B cell (primary cell): ENCODE measurements around the gene ARID3B. TPM values are rescaled to one million over a fixed set of nuclear protein-coding genes. Genes with fewer than 3 reads are reported as not detected.

ENCODE experiments used
- ATAC-seq: fragments of 200-7000 bp; cut with Tn5 transposase; one replicate; pipeline ENCODE4 v1.10.0; 2021; ENCODE audit warnings: low read depth, mild to moderate bottlenecking, moderate number of reproducible peaks, moderate library complexity
- CTCF ChIA-PET: fragments of 350-600 bp; sonication (Branson Sonifier 250); formaldehyde crosslinking; loops from one replicate; lab custom pipeline; 2021; ENCODE audit warnings: antibody characterized with exemption, inconsistent platforms; lab: Charles Lee
- POLR2A ChIA-PET: fragments of 350-600 bp; sonication (Branson Sonifier 250); formaldehyde crosslinking; loops from one replicate; lab custom pipeline; 2021; ENCODE audit warnings: antibody characterized with exemption; lab: Charles Lee
- DNase-seq: peaks from one replicate; pipeline ENCODE4 v3.0.0; 2013
- H2AFZ ChIP-seq: 2 replicates; pipeline ENCODE4 v1.6.1; 2012; ENCODE audit warnings: mild to moderate bottlenecking, low read depth, low read length; ENCODE audit not compliant: insufficient read depth, poor library complexity, severe bottlenecking
- H3K27ac ChIP-seq, 2 donors: 1 replicate in 1 of 2; 2 replicates in 1 of 2; pipeline ENCODE4 v1.5.1; 2012 to 2013; ENCODE audit warnings: low read length in 2 of 2, mild to moderate bottlenecking in 2 of 2, moderate library complexity in 1 of 2
- H3K27me3 ChIP-seq, 4 experiments: fragments of 200-600 bp in 1 of 4; sonication (generic) in 1 of 4; replicated peaks in 1 of 4; 1 replicate in 2 of 4; 2 replicates in 2 of 4; pipeline versions ENCODE4 v1.6.1 to v1.7.0; 2013 to 2016; ENCODE audit warnings: low read length in 3 of 4, mild to moderate bottlenecking in 2 of 4, mixed read lengths in 1 of 4, moderate library complexity in 1 of 4; ENCODE audit not compliant: insufficient read depth in 4 of 4, control insufficient read depth in 3 of 4; ENCODE audit errors: control extremely low read depth in 1 of 4
- H3K36me3 ChIP-seq, 2 experiments: replicated peaks in 1 of 2; 1 replicate in 1 of 2; 2 replicates in 1 of 2; pipeline versions ENCODE4 v1.6.1 to v1.7.1; 2013; ENCODE audit warnings: low read length in 1 of 2; ENCODE audit not compliant: insufficient read depth in 2 of 2, control insufficient read depth in 1 of 2; ENCODE audit errors: control extremely low read depth in 1 of 2, extremely low read depth in 1 of 2
- H3K4me1 ChIP-seq, 2 donors: fragments of 200-600 bp in 1 of 2; sonication (generic) in 1 of 2; 1 replicate in 1 of 2; 2 replicates in 1 of 2; pipeline versions ENCODE4 v1.5.1 to v1.6.1; 2013 to 2017; ENCODE audit warnings: low read length in 2 of 2; ENCODE audit not compliant: control insufficient read depth in 2 of 2, insufficient read depth in 2 of 2
- H3K4me2 ChIP-seq: replicated peaks from 2 replicates; pipeline ENCODE3; 2012; ENCODE audit warnings: mild to moderate bottlenecking, low read depth, low read length; ENCODE audit not compliant: poor library complexity, severe bottlenecking
- H3K4me3 ChIP-seq, 5 experiments: fragments of 200-600 bp in 1 of 5; sonication (generic) in 1 of 5; 1 replicate in 3 of 5; 2 replicates in 2 of 5; pipeline versions ENCODE4 v1.5.1 to v1.7.0; 2011 to 2016; ENCODE audit warnings: low read length in 4 of 5, mild to moderate bottlenecking in 4 of 5, low read depth in 2 of 5, control low read depth in 1 of 5, moderate library complexity in 1 of 5; ENCODE audit not compliant: insufficient read depth in 1 of 5; ENCODE audit errors: control extremely low read depth in 1 of 5, extremely low read depth in 1 of 5
- H3K79me2 ChIP-seq: fragments of 200-600 bp; sonication (generic); one replicate; pipeline ENCODE4 v1.6.0; 2016; ENCODE audit warnings: low read length; ENCODE audit not compliant: control insufficient read depth, insufficient read depth
- H3K9ac ChIP-seq: fragments of 200-600 bp; sonication (generic); 2 replicates; pipeline ENCODE4 v1.6.1; 2017; ENCODE audit warnings: mild to moderate bottlenecking, low read length, moderate library complexity
- H3K9me3 ChIP-seq, 3 donors: one replicate each; pipeline versions ENCODE4 v1.6.1 to v1.7.1; 2013; ENCODE audit warnings: low read length in 2 of 3; ENCODE audit not compliant: control insufficient read depth in 2 of 3, insufficient read depth in 1 of 3; ENCODE audit errors: control extremely low read depth in 1 of 3
- H4K20me1 ChIP-seq: 2 replicates; pipeline ENCODE4 v1.6.0; 2012; ENCODE audit warnings: mild to moderate bottlenecking, low read length; ENCODE audit not compliant: insufficient read depth, control insufficient read depth, poor library complexity, severe bottlenecking
- H3K27ac Mint-ChIP-seq: one replicate; pipeline ENCODE4 v1.8.0; 2021; ENCODE audit warnings: mixed read lengths
- H3K27me3 Mint-ChIP-seq: one replicate; pipeline ENCODE4 v1.8.0; 2021; ENCODE audit warnings: mixed read lengths
- H3K4me1 Mint-ChIP-seq: one replicate; pipeline ENCODE4 v1.8.0; 2021; ENCODE audit warnings: mixed read lengths
- H3K4me3 Mint-ChIP-seq: one replicate; pipeline ENCODE4 v1.8.0; 2021; ENCODE audit warnings: mixed read lengths
- H3K9me3 Mint-ChIP-seq: one replicate; pipeline ENCODE4 v1.8.0; 2022; ENCODE audit warnings: mixed read lengths; ENCODE audit not compliant: insufficient read depth
- EZH2 ChIP-seq: IDR thresholded peaks from 2 replicates; pipeline ENCODE4 v1.6.1; 2012; ENCODE audit warnings: borderline replicate concordance, low read depth, mild to moderate bottlenecking, moderate library complexity, low read length; ENCODE audit not compliant: insufficient read depth, poor library complexity, severe bottlenecking
- WGBS: methylation state at CpG from one replicate; pipeline ENCODE4 v1.1.5; 2013; ENCODE audit warnings: missing lambda C conversion rate; ENCODE audit not compliant: insufficient coverage; 5-methylcytosine and 5-hydroxymethylcytosine counted together
- intact Hi-C: fragments of 100-400 bp; cut with micrococcal nuclease; formaldehyde crosslinking; loops from one replicate; pipeline ENCODE4 v1.10.0; 2022
- polyA plus RNA-seq: library from polyadenylated mRNA; depleted of rRNA; stranded (reverse); fragments of >200 nt; gene quantifications from 2 replicates; pipeline ENCODE4 v1.2.3, GENCODE V29; 2012
- total RNA-seq, 2 donors: library from RNA; stranded (reverse); fragments of 120-200 nt in 1 of 2; gene quantifications; 1 replicate in 1 of 2; 2 replicates in 1 of 2; pipeline versions ENCODE4 v1.2.3 to v1.2.4, GENCODE V29; 2013 to 2022
- TF ChIP-seq, protein P1 (sequence below): fragments of 200-600 bp; IDR thresholded peaks from one replicate; pipeline ENCODE4 v1.8.0; 2022; ENCODE audit warnings: antibody characterized with exemption, mild to moderate bottlenecking

The ARID3B gene
- total and polyA plus RNA-seq, 2 donors (not counting 1 experiment from before 2014, with no cell fraction given) = 23.0 to 31.0 TPM

DNA sequence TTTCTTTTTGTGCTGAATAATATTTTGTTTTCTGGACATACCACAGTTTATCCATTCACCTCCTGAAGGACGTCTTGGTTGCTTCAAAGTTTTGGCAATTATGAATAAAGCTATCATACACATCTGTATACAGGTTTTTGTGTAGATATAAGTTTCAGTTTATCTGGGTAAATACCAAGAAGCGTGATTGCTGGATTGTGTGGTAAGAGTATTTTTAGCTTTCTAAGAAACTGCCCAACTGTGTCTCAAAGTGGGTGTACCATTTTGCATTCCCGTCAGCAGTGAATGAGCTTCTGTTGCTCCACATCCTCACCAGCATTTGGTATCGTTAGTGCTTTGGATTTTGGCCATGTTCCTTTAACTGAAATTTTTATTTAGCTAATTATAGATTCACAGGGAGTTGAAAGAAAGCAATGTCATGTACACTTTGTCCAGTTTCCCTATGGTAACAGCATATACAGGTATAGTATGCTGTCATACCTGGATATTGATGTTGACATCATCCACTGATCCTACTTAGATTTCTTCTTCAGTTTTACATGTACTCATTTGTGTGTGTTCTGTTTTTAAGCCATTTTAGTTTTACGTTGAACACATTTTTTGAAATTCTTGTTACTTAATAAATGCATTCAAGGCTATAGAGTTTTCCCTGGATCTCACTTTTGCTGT, 11.9 kb downstream of the ARID3B start:
- H3K27me3 Mint-ChIP-seq = no peaks in the 10 kb centered on the region
- H3K9me3 Mint-ChIP-seq = no peaks in the 10 kb centered on the region
- Histone ChIP-seq H3K4me1 (peaks cover 0 to 3% of the 10 kb centered on the region in 2 donors), H3K4me3 (no peak overlapping the region), H3K4me2 (no peak overlapping the region), H3K27me3 (no peaks in the 10 kb centered on the region), H3K79me2 (peaks cover 77% of the 10 kb centered on the region), H3K9me3 (no peaks in the 10 kb centered on the region), H4K20me1 (peaks cover 52% of the 10 kb centered on the region), H3K27ac (no peak overlapping the region), H3K36me3 (peaks cover 1 to 38% of the 10 kb centered on the region in 2 experiments), H3K9ac (no peak overlapping the region), H2AFZ (no peak overlapping the region)
- CTCF ChIA-PET = no interaction called here
- no peak for ATAC-seq
- no peak for TF ChIP-seq EZH2
- TF ChIP-seq, protein P1, sequence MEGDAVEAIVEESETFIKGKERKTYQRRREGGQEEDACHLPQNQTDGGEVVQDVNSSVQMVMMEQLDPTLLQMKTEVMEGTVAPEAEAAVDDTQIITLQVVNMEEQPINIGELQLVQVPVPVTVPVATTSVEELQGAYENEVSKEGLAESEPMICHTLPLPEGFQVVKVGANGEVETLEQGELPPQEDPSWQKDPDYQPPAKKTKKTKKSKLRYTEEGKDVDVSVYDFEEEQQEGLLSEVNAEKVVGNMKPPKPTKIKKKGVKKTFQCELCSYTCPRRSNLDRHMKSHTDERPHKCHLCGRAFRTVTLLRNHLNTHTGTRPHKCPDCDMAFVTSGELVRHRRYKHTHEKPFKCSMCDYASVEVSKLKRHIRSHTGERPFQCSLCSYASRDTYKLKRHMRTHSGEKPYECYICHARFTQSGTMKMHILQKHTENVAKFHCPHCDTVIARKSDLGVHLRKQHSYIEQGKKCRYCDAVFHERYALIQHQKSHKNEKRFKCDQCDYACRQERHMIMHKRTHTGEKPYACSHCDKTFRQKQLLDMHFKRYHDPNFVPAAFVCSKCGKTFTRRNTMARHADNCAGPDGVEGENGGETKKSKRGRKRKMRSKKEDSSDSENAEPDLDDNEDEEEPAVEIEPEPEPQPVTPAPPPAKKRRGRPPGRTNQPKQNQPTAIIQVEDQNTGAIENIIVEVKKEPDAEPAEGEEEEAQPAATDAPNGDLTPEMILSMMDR = no peak
- intact Hi-C loops = no loop called here
- H3K4me1 Mint-ChIP-seq = peaks cover 21% of the 10 kb centered on the region
- H3K27ac Mint-ChIP-seq = no peak overlapping the region
- no peak overlapping the region for H3K4me3 Mint-ChIP-seq
- DNase-seq = no peak
- WGBS = no CpG with 5 or more reads among the region's 5 CpGs
- POLR2A ChIA-PET = no interaction called here

DNA sequence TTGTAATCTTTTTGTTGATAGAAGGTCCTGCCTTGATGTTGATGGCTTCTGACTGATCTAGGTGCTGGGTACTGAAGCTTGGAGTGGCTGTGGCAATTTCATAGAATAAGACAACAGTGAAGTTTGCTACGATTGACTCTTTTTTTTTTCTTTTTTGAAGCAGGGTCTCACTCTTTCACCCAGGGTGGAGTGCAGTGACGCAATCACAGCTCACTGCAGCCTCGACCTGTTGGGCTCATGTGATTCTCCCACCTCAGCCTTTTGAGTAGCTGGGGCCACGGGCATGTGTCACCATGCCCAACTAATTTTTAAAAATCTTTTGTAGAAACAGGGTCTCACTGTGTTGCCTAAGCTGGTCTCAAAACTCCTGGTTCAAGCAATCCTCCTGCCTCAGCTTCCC, 14.2 kb downstream of the ARID3B start:
- peaks cover 41% of the 10 kb centered on the region for H4K20me1 ChIP-seq
- no peak overlapping the region for H3K4me2 ChIP-seq
- Mint-ChIP-seq H3K27me3 (no peaks in the 10 kb centered on the region), H3K4me1 (peaks cover 18% of the 10 kb centered on the region), H3K4me3 (no peak overlapping the region), H3K9me3 (no peaks in the 10 kb centered on the region), H3K27ac (no peak overlapping the region)
- H2AFZ ChIP-seq = no peak overlapping the region
- no peak for TF ChIP-seq EZH2
- TF ChIP-seq, protein P1 = no peak
- ChIA-PET POLR2A (interaction anchor here (0.7 kb wide), 1 partner anchor 13 kb away, joined by 3 read pairs; no protein-coding TSS in a partner anchor), CTCF (no interaction called here)
- ATAC-seq (no peak), DNase-seq (no peak)
- no peak overlapping the region for H3K27ac ChIP-seq
- H3K79me2 ChIP-seq = peaks cover 79% of the 10 kb centered on the region
- intact Hi-C loops = no loop called here
- H3K9me3 ChIP-seq = no peaks in the 10 kb centered on the region
- 100% methylated on average over 4 of the region's 4 CpGs for WGBS
- peaks cover 0 to 3% of the 10 kb centered on the region in 2 donors for H3K4me1 ChIP-seq
- no peak overlapping the region for H3K4me3 ChIP-seq
- H3K27me3 ChIP-seq = no peaks in the 10 kb centered on the region
- H3K9ac ChIP-seq = no peak overlapping the region
- H3K36me3 ChIP-seq = peaks cover 0 to 22% of the 10 kb centered on the region in 2 experiments
